A549 (cell line): ENCODE results near the gene UBE3B. TPM values are rescaled to one million over a fixed set of nuclear protein-coding genes. Genes with fewer than 3 reads are reported as not detected.

Source experiments
- ATAC-seq, 2 experiments: fragments of 200-7000 bp in 1 of 2; fragments of >200 bp in 1 of 2; cut with Nextera tagmentation in 1 of 2; cut with Tn5 transposase in 1 of 2; 3 replicates each; pipeline versions ENCODE4 v1.8.0 to v1.9.1; 2018 to 2020; ENCODE audit warnings: mild to moderate bottlenecking in 1 of 2, moderate library complexity in 1 of 2
- CTCF ChIA-PET: fragments of 300-600 bp; sonication (Branson Sonifier 250); formaldehyde crosslinking; extraction: SDS; loops from one replicate; lab custom pipeline; 2021; ENCODE audit warnings: antibody characterized with exemption, inconsistent platforms; lab: Yijun Ruan, JAX
- POLR2A ChIA-PET: fragments of 350-600 bp; formaldehyde crosslinking; extraction: SDS; loops from one replicate; lab custom pipeline; 2021; ENCODE audit warnings: antibody characterized with exemption, inconsistent platforms; lab: Yijun Ruan, JAX
- DNase-seq, 2 experiments: peaks; one replicate each; pipeline versions ENCODE4 v3.0.0 to v3.0.0-alpha.2; 2011 to 2016; ENCODE audit warnings: low read depth in 1 of 2, low spot score in 1 of 2
- FAIRE-seq: peaks from 2 replicates; lab custom pipeline; 2011; peaks lifted over from hg19 to GRCh38; lab: Jason Lieb, UNC
- H3K27ac ChIP-seq, 2 experiments: fragments of >200 bp; sonication (Bioruptor Twin); formaldehyde crosslinking; 3 replicates each; pipeline ENCODE4 v1.5.1; 2016 to 2017
- H3K4me1 ChIP-seq: fragments of >200 bp; sonication (Bioruptor Twin); formaldehyde crosslinking; 3 replicates; pipeline ENCODE4 v1.6.1; 2016
- H3K4me2 ChIP-seq: fragments of >200 bp; sonication (Bioruptor Twin); formaldehyde crosslinking; 3 replicates; pipeline ENCODE4 v1.6.1; 2016
- H3K4me3 ChIP-seq: fragments of >200 bp; sonication (Bioruptor Twin); formaldehyde crosslinking; 3 replicates; pipeline ENCODE4 v1.5.1; 2016
- H3K9me3 ChIP-seq: fragments of >200 bp; sonication (Bioruptor Twin); formaldehyde crosslinking; 3 replicates; pipeline ENCODE4 v1.6.1; 2016
- BHLHE40 ChIP-seq: IDR thresholded peaks from 2 replicates; pipeline ENCODE4 v1.6.1; 2012; ENCODE audit warnings: low read depth, low read length, inconsistent platforms
- CBX8 ChIP-seq: fragments of 200-600 bp; sonication (generic); IDR thresholded peaks from 2 replicates; pipeline ENCODE4 v1.6.1; 2016
- CHD4 ChIP-seq: fragments of 200-600 bp; sonication (generic); IDR thresholded peaks from 2 replicates; pipeline ENCODE4 v1.6.1; 2016; ENCODE audit warnings: antibody characterized with exemption, mild to moderate bottlenecking, borderline replicate concordance
- FOSL2 ChIP-seq, 2 experiments: fragments of 450-650 bp in 1 of 2; fragments of >200 bp in 1 of 2; sonication (Bioruptor Twin) in 1 of 2; formaldehyde crosslinking; IDR thresholded peaks; 2 replicates each; pipeline versions ENCODE4 v1.5.0 to v1.6.1; 2016 to 2020; ENCODE audit warnings: mild to moderate bottlenecking in 1 of 2, moderate library complexity in 1 of 2
- GATA3 ChIP-seq: IDR thresholded peaks from 2 replicates; pipeline ENCODE4 v1.6.1; 2012; ENCODE audit warnings: borderline replicate concordance
- HEYL ChIP-seq: fragments of 250-450 bp; sonication (Bioruptor Pico); IDR thresholded peaks from 2 replicates; pipeline ENCODE4 v1.8.0; 2021; ENCODE audit warnings: mild to moderate bottlenecking, moderate library complexity
- NFE2L2 ChIP-seq: fragments of 150-350 bp; conservative IDR thresholded peaks from 2 replicates; pipeline ENCODE4 v1.6.1; 2014; ENCODE audit warnings: low read length
- NPAS2 ChIP-seq: fragments of 250-450 bp; sonication (Bioruptor Pico); IDR thresholded peaks from 2 replicates; pipeline ENCODE4 v1.8.0; 2022; ENCODE audit warnings: mild to moderate bottlenecking, moderate library complexity, borderline replicate concordance
- NR3C1 ChIP-seq: fragments of >200 bp; sonication (Bioruptor Twin); formaldehyde crosslinking; IDR thresholded peaks from 3 replicates; pipeline ENCODE4 v1.6.1; 2017
- RARB ChIP-seq: fragments of 250-450 bp; sonication (Bioruptor Pico); IDR thresholded peaks from 2 replicates; pipeline ENCODE4 v1.8.0; 2021; ENCODE audit warnings: mild to moderate bottlenecking, moderate library complexity
- TFCP2L1 ChIP-seq: fragments of 250-450 bp; sonication (Bioruptor Pico); IDR thresholded peaks from 2 replicates; pipeline ENCODE4 v1.5.0; 2021; ENCODE audit warnings: mild to moderate bottlenecking
- ZFP36 ChIP-seq: fragments of 450-650 bp; IDR thresholded peaks from 2 replicates; pipeline ENCODE4 v1.6.1; 2014; ENCODE audit warnings: borderline replicate concordance; ENCODE audit not compliant: partially characterized antibody
- WGBS: methylation state at CpG from one replicate; pipeline ENCODE4 v1.1.6; 2017; ENCODE audit errors: missing lambda C conversion rate; 5-methylcytosine and 5-hydroxymethylcytosine counted together
- polyA plus RNA-seq, 4 experiments: library from polyadenylated mRNA; depleted of rRNA in 3 of 4; stranded (reverse); fragments of >200 nt; fragmentation: RNase III in 1 of 4; extraction: RNeasy Plus Mini Kit Qiagen cat#74134 plus additional on column Dnase treatment in 1 of 4; gene quantifications; 2 replicates in 3 of 4; 3 replicates in 1 of 4; pipeline ENCODE4 v1.2.3, GENCODE V29; 2011 to 2017
- TF ChIP-seq, protein P1 (sequence below): fragments of 200-600 bp; sonication (generic); IDR thresholded peaks from 2 replicates; pipeline ENCODE4 v1.6.1; 2016; ENCODE audit warnings: antibody characterized with exemption, mild to moderate bottlenecking, moderate library complexity
- TF ChIP-seq, protein P2 (sequence below): fragments of >200 bp; sonication (Bioruptor Twin); formaldehyde crosslinking; IDR thresholded peaks from 3 replicates; pipeline ENCODE4 v1.5.1; 2016
- TF ChIP-seq, protein P3 (sequence below): fragments of >200 bp; sonication (Bioruptor Twin); formaldehyde crosslinking; IDR thresholded peaks from 2 replicates; pipeline ENCODE4 v1.6.1; 2016
- TF ChIP-seq, protein P4 (sequence below): fragments of 250-450 bp; sonication (Bioruptor Pico); IDR thresholded peaks from 2 replicates; pipeline ENCODE4 v1.5.0; 2021; ENCODE audit warnings: mild to moderate bottlenecking, moderate library complexity, borderline replicate concordance

Gene UBE3B
- polyA plus RNA-seq, 2 of the 4 experiments (the other 2 are of a cell fraction) = 14.0 to 38.0 TPM

DNA sequence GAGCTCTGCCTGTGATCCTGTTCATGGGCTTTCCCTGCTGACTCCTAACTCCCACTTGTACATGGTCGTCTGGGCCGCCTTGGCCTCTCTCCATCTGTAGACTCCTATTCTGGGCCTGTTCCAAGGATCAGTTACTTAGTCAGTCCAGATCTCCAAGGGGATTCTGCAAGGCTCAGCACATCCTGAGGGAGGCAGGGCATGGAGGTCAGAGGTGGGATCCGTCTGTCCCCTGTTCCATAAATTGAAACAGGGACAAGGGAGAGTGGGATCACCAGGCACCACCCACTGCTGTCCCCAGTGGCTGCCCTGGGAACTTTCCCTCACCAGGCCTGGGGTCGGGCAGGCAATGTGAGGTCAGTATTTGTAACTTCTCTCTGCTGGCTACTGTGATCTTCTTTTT lies 43.8 kb upstream of the UBE3B start:
- POLR2A ChIA-PET = no interaction called here
- Histone ChIP-seq H3K27ac (no peak overlapping the region), H3K4me1 (0 out of 3 replicates have a peak, but pooled peaks cover 3% of the 10 kb centered on the region), H3K4me2 (no peak overlapping the region), H3K4me3 (no peak overlapping the region), H3K9me3 (no peaks in the 10 kb centered on the region)
- CTCF ChIA-PET = interaction anchor here (0.7 to 3.1 kb wide), 28 partner anchors 8 to 342 kb away, joined by 3 to 24 read pairs (median 4); no protein-coding TSS in a partner anchor
- peak in 1 of 2 experiments; percentile 43 for DNase-seq
- peak; percentile 68 to 88; a peak in 3 of 6 replicates for ATAC-seq
- 61% methylated on average over 4 of the region's 4 CpGs for WGBS
- no peak for FAIRE-seq
- TF ChIP-seq CBX8 = no peak
- no peak for TF ChIP-seq NR3C1
- TF ChIP-seq BHLHE40 = no peak

DNA sequence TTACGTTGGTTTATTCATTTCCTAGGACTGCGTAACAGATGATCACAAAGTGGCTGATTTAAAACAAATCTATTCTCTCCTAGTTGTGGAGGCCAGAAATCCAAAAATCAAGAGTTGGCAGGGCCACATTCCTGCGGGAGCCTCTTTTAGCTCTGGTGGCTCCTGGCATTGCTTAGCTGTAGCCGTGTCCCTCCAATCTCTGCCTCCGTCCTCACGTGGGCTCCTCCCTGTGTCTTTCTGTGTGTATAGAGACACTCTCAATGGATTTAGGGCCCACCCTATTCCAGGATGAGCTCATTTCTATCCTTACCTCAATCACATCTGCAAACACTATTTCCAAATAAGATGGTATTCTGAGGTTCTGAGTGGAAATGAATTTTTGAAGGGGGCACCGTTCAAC lies 42.9 kb upstream of the UBE3B start:
- 0 out of 3 replicates have a peak, but pooled peaks cover 3% of the 10 kb centered on the region for H3K4me1 ChIP-seq
- no peaks in the 10 kb centered on the region for H3K9me3 ChIP-seq
- no peak overlapping the region for H3K4me3 ChIP-seq
- ATAC-seq = no peak
- CTCF ChIA-PET = interaction anchor here (1.4 to 3.1 kb wide), 5 partner anchors 9 to 411 kb away, joined by 3 to 12 read pairs (median 5); no protein-coding TSS in a partner anchor
- TF ChIP-seq NPAS2 = no peak
- TF ChIP-seq, all 56 proteins: peak for 0
- FAIRE-seq (no peak), DNase-seq (no peak)
- Histone ChIP-seq H3K27ac (no peak overlapping the region), H3K4me2 (no peak overlapping the region)
- WGBS = 78% methylated on average over 7 of the region's 7 CpGs
- POLR2A ChIA-PET = no interaction called here

DNA sequence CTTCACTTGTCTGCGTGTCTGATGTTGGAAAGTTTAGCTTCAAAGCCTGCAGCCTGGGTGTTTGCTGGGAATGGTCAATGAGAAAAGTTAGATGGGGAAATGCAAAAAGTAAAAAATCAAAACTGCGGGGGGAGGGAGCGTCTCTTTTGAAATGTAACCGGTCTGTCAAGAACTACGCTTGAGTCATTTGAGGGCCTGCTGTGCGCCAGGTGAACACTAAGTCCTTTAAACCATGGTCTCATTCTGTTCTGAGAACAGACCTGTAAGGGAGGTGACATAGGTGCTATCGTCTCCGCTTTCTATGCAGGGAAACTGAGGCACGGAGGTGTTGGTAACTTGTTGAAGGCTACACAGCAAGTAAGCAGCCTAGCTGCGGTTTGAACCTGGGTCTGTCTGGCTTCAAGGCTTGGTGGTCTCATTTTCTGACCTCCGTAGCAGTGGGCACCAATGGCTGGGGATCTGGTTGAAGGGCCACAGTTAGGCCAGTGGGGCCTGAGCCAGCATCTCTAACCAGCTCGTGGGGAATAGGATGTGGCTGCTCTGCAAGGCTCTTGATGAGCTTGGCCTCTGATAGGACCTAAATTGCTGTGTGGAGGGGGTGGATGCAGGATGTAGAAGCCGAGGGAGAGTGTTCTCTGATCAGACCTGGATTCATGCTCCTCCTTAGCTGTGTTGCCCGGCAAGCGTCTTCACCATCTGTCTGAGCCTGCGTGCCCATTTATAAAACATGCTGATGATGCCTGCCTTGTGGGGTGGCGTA lies 41.8 kb upstream of the UBE3B start:
- H3K4me3 ChIP-seq = no peak overlapping the region
- 76% methylated on average over 16 of the region's 17 CpGs for WGBS
- CTCF ChIA-PET = interaction anchor here (1.0 to 3.1 kb wide), 7 partner anchors 14 to 410 kb away, joined by 3 to 12 read pairs (median 4); no protein-coding TSS in a partner anchor
- TF ChIP-seq GATA3 = no peak
- TF ChIP-seq, protein P1, sequence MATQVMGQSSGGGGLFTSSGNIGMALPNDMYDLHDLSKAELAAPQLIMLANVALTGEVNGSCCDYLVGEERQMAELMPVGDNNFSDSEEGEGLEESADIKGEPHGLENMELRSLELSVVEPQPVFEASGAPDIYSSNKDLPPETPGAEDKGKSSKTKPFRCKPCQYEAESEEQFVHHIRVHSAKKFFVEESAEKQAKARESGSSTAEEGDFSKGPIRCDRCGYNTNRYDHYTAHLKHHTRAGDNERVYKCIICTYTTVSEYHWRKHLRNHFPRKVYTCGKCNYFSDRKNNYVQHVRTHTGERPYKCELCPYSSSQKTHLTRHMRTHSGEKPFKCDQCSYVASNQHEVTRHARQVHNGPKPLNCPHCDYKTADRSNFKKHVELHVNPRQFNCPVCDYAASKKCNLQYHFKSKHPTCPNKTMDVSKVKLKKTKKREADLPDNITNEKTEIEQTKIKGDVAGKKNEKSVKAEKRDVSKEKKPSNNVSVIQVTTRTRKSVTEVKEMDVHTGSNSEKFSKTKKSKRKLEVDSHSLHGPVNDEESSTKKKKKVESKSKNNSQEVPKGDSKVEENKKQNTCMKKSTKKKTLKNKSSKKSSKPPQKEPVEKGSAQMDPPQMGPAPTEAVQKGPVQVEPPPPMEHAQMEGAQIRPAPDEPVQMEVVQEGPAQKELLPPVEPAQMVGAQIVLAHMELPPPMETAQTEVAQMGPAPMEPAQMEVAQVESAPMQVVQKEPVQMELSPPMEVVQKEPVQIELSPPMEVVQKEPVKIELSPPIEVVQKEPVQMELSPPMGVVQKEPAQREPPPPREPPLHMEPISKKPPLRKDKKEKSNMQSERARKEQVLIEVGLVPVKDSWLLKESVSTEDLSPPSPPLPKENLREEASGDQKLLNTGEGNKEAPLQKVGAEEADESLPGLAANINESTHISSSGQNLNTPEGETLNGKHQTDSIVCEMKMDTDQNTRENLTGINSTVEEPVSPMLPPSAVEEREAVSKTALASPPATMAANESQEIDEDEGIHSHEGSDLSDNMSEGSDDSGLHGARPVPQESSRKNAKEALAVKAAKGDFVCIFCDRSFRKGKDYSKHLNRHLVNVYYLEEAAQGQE = no peak
- TF ChIP-seq RARB = no peak
- TF ChIP-seq, protein P2, sequence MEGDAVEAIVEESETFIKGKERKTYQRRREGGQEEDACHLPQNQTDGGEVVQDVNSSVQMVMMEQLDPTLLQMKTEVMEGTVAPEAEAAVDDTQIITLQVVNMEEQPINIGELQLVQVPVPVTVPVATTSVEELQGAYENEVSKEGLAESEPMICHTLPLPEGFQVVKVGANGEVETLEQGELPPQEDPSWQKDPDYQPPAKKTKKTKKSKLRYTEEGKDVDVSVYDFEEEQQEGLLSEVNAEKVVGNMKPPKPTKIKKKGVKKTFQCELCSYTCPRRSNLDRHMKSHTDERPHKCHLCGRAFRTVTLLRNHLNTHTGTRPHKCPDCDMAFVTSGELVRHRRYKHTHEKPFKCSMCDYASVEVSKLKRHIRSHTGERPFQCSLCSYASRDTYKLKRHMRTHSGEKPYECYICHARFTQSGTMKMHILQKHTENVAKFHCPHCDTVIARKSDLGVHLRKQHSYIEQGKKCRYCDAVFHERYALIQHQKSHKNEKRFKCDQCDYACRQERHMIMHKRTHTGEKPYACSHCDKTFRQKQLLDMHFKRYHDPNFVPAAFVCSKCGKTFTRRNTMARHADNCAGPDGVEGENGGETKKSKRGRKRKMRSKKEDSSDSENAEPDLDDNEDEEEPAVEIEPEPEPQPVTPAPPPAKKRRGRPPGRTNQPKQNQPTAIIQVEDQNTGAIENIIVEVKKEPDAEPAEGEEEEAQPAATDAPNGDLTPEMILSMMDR = no peak
- TF ChIP-seq HEYL (CRISPR knock-in tag) = no peak
- H3K27ac ChIP-seq = no peak overlapping the region
- FAIRE-seq = no peak
- POLR2A ChIA-PET = no interaction called here
- DNase-seq = no peak
- no peak overlapping the region for H3K4me2 ChIP-seq
- ATAC-seq = no peak
- H3K4me1 ChIP-seq = 0 out of 3 replicates have a peak, but pooled peaks cover 3% of the 10 kb centered on the region
- no peaks in the 10 kb centered on the region for H3K9me3 ChIP-seq

DNA sequence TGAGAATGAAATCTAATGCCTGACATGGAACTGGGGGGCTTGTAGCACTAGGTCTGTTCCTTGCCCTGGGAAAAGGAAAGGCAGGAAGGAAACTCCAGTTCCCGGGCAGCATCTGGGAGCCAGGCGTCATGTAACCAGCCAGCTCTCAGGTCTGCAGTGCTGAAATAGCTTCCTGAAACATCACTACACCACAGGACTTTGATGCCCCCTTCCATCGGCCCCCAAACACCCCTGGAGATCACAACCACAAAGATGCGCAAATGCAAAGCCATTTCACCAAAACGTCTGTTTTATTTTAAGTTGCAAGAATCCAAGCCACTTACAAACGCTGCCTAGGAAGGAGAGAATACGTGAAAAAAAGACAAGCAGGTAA lies 41.3 kb upstream of the UBE3B start:
- no peaks in the 10 kb centered on the region for H3K9me3 ChIP-seq
- CTCF ChIA-PET = interaction anchor here (0.8 to 3.1 kb wide), 8 partner anchors 8 to 339 kb away, joined by 3 to 12 read pairs (median 4); no protein-coding TSS in a partner anchor
- 65% methylated on average over 7 of the region's 7 CpGs for WGBS
- DNase-seq (no peak), ATAC-seq (no peak), FAIRE-seq (no peak)
- no peak overlapping the region for H3K4me2 ChIP-seq
- H3K4me3 ChIP-seq = no peak overlapping the region
- no peak overlapping the region for H3K27ac ChIP-seq
- H3K4me1 ChIP-seq = 0 out of 3 replicates have a peak, but pooled peaks cover 3% of the 10 kb centered on the region
- POLR2A ChIA-PET = no interaction called here
- TF ChIP-seq, protein P3, sequence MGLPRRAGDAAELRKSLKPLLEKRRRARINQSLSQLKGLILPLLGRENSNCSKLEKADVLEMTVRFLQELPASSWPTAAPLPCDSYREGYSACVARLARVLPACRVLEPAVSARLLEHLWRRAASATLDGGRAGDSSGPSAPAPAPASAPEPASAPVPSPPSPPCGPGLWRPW = no peak
- no peak for TF ChIP-seq NFE2L2
- TF ChIP-seq CHD4 = no peak
- TF ChIP-seq, protein P1 = no peak
- TF ChIP-seq FOSL2 (IDR thresholded peaks at IDR 0.05) = no peak
- TF ChIP-seq FOSL2 (CRISPR knock-in tag; IDR thresholded peaks at IDR 0.05) = no peak
- TF ChIP-seq TFCP2L1 (CRISPR knock-in tag) = no peak
- TF ChIP-seq, protein P4, sequence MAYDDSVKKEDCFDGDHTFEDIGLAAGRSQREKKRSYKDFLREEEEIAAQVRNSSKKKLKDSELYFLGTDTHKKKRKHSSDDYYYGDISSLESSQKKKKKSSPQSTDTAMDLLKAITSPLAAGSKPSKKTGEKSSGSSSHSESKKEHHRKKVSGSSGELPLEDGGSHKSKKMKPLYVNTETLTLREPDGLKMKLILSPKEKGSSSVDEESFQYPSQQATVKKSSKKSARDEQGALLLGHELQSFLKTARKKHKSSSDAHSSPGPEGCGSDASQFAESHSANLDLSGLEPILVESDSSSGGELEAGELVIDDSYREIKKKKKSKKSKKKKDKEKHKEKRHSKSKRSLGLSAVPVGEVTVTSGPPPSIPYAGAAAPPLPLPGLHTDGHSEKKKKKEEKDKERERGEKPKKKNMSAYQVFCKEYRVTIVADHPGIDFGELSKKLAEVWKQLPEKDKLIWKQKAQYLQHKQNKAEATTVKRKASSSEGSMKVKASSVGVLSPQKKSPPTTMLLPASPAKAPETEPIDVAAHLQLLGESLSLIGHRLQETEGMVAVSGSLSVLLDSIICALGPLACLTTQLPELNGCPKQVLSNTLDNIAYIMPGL (CRISPR knock-in tag) = no peak
- no peak for TF ChIP-seq ZFP36
